Posterior cingulate gyrus (tissue), 11 donors: ENCODE measurements around the gene C8G.

Source experiments
- DNase-seq, 10 donors: peaks; one replicate each; pipeline versions ENCODE4 v3.0.0 to v3.0.0-alpha.2; 2020 to 2021; ENCODE audit warnings: mixed read lengths in 3 of 10
- intact Hi-C: fragments of 100-400 bp; cut with DNase I; formaldehyde crosslinking; loops from one replicate; pipeline ENCODE4 v1.15.1; 2023

Gene C8G

DNA sequence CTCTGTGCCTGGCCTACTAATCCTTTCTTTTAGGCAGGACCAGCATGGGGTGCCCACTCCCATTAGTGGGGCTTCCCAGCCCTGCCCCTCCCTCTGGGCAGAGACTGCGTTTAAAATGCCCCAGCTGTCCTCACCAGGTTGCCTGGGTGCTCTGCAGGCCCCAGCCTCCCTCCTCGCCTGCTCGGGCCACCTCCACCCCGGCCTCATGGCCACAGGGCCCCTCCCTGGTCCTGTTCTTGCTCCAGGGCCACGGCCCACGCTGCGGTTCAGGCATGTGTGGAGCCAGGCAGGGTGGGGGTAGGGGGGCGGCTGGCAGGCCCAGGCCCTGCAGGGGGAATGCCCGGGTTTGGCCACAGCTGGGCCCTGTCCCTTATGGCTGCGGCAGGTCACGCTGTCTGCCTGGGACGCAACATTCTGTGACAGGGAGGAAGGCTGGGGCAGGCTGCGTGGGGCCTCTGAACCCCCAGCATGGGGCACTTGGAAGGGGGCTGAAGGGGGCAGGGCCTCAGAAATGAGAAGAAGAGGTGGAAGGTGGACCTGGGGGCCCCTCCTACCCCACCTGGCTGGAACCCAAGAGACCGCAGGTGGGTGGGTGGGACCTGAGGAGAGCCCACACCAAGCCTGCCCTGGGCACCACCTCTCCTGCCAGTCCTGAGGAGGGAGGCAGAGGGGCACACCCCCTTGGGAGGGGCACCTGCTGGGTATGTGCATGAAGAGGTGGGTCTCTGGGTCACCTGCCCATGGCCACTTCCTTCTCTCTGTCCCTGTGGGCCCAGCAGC is 6.7 kb downstream of the C8G start, which contains the start of gene LCN12:
TSS of gene LCN12 (plus strand) at position 733 of the 780 bp plus-strand sequence. CDS start 55 bp downstream, outside the sequence.
- intact Hi-C loops = no loop called here
- DNase-seq = peak in 2 of 10 donors; percentile 51 to 83

DNA sequence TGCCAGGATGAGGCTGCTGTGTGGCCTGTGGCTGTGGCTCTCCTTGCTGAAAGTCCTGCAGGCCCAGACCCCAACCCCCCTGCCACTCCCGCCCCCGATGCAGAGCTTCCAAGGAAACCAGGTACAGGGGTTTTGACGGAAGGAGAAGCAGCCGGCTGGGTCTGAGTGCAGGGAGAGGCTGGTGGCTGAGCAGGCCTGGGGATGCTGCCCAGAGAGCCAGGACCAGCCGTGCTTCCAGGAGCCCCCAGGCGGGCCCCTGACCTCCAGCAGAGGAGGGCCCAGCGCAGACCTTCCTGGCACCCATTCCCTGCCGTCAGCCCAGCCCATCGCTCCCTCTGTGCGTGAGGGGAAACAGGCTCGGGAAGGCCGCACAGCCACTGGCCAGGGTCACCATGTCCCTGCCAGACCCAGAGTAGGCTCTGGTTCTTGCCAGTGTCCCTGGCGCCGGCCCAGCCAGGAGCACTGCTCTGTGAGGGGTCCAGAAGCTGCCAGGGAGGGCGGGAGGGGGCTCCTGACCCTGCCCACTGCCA is 7.3 kb downstream of the C8G start:
- DNase-seq = peak in 3 of 10 donors; percentile 41 to 75 (median 59)
- intact Hi-C loops = no loop called here

DNA sequence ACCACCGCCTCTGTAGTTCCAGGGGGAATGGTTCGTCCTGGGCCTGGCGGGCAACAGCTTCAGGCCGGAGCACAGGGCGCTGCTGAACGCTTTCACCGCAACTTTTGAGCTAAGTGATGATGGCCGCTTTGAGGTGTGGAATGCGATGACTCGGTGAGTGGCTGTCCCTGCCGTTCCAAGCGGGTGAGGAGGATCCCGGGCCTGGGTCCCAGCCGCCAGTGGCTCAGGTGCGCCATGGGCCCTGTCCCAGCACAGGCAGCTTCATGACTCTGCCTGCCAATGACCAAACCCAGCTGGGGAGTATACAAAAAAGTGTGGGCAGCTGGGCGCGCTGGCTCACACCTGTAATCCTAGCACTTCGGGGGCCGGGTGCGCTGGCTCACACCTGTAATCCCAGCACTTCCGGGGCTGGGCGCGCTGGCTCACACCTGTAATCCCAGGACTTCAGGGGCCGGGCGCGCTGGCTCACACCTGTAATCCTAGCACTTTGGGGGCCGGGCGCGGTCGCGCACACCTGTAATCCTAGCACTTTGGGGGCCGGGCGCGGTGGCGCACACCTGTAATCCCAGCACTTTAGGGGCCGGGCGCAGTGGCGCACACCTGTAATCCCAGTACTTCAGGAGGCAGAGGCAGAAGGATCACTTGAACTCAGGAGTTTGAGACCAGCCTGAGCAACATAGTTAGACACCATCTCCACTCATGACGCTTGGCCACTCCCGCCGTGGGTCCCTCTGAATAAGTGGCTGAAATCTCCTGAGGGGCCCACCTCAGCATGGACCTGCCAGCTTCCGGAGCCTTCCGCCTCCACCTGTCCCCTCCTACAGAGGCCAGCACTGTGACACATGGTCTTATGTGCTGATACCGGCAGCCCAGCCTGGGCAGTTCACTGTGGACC is 8.1 kb downstream of the C8G start:
- DNase-seq = no peak
- intact Hi-C loops = no loop called here

DNA sequence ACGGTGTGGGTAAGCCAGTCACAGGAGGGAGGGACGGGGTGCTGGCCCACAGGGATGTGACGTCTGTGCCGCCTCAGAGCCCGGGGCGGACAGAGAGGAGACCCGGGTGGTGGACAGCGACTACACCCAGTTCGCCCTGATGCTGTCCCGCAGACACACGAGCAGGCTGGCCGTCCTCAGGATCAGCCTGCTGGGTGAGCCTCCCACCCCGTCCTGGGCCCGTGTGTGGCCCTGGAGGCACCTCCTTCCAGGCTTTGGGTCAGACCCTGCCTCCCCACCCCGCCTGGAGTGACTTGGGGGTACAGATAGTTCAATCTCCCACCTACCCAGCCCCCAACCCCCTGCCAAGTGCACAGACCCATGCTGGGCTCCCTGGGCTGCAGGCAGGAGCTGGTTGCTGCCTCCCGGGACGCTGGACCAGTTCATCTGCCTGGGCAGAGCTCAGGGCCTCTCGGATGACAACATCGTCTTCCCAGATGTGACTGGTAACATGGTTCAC is 8.8 kb downstream of the C8G start:
- peak in 1 of 10 donors; percentile 37 for DNase-seq
- intact Hi-C loops = no loop called here

DNA sequence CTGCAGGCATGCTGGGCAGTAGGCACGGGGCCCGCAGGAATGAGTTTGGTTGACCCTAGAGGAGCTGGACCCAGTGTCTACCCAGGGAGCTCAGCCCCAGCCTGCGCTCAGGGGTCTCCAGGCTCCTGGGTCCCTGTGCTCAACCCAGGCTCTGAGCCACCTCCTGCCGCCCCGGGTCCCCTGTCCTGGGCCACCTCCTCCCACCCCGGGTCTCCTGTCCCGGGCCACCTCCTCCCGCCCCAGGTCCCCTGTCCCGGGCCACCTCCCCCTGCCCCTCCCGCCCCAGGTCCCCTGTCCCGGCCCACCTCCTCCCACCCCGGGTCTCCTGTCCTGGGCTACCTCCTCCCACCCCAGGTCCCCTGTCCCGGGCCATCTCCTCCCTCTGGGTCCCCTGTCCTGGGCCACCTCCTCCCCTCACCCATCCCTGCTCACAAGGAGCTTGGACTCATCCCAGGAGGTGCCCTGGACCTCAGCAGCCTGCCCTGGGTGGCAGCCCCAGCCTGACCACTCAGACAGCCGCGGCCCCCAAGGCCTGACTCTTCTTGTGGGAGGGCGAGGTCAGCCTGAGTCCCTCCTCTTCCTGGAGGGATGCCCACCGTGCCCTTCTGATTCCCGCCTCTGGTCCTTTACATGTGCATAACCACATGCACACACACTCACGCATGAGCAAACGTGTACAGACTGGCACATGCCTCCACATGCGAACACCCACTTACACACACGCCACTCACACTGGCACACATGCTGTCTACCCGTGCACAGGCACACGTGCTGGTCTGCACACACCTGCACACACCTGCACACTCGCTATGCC is 9.4 kb downstream of the C8G start:
- no peak for DNase-seq
- intact Hi-C loops = no loop called here

DNA sequence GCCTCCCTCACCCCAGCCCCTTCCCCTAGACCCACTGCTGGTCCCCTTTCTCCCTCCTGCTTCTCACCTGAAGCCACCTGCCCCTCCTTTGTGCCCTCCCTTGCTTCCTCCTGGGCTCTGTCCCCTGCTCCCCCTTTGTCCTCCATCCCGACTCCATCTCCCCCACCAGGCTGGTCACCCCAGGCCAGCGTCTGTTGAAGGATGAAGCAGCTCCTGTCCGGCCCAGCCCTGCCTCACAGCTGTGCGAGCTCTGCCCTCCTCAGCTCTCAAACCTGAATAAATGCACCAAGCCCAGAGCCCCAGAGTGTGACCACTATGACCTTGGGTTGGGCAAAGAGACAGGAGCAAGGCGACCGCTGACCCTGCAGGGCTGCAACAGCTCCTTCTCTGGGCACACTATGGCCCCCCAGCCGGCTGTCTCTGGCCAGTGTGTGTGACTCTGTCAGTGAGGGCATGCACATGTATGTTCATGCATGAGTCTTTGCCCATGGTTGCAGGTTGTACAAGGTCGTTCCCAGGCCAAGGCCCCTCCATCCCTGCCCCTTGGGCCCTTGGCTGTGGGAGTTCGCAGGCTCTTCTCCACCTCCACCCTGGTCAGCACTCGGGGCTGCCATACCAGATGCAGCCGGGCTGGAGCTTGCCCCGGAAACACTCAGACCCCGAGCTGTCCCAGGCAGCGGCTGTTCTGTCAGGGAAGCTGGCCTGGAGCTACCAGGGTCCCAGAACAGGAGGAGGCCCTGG is 10.3 kb downstream of the C8G start:
- intact Hi-C loops = no loop called here
- no peak for DNase-seq

DNA sequence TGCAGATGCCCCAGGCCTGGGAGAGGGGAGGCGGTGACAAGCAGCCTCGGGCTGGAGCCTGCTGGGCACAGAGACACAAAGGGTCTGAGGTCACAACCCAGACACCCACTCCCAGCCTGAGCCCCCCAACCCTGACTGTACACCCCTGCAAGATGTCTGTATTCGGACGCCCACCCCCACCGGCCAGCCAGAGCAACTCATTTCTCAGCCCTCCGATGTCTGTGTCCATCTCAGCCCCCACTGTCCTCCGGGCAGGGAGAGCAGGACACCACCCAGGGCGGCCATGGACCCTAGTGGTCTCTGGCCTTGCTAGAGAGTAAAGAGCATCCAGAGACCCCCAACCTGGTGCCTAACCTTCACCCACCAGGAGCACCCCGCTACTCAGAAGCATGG is 10.9 kb downstream of the C8G start:
- intact Hi-C loops = no loop called here

DNA sequence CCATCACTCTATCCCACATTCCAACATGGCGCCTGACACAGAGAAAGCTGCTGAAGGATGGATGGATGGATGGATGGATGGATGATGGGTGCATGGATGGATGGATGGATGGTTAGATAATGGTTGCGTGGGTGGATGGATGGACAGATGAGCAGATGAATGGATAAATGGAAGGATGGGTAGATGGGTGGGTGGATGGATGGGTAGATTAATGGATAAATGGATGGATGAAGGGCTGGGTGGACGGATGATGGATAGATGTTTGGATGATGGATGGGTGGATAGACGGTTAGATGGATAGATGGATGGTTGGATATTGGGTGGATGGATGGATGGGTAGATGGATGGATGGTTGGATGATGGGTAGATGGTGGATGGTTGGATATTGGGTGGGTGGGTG is 11.6 kb downstream of the C8G start:
- DNase-seq = no peak
- intact Hi-C loops = no loop called here

More for the DNA sequence above, 10.9 kb downstream of the C8G start:
- no peak for DNase-seq

DNA sequence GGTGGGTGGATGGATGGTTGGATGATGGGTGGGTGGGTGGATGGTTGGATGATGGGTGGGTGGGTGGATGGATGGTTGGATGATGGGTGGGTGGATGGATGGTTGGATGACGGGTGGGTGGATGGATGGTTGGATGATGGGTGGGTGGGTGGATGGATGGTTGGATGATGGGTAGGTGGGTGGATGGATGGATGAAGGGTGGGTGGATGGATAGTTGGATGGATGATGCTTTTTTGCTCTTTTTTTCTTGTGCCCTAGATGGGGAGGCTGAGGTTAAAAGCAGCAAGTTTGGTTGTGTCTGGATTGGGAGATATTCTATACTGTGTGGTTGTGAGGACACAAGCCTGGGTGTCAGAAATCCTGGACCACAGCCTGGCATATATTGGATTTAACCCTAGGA is 12.4 kb downstream of the C8G start:
- intact Hi-C loops = no loop called here

DNA sequence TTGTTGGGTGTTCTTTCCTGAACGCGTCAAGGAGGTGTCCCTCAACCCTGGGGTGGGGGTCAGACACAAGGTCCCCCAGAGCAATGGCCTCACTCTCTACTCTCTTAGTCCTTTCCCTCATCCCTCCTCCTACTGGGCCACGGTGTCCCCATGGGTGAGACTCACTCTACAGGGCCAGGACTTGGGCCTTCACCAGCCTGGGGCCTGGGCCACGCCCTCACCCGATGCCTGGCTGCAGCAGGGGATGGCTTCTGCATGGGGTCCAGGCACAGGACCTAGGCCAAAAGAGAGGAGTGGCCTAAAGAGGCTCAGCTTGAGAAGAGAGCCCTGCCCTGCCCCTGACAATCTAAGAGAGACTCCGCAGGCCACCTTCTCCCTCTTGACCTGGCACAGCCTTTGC is 12.9 kb downstream of the C8G start:
- DNase-seq = no peak
- intact Hi-C loops = no loop called here

More for the DNA sequence above, 12.4 kb downstream of the C8G start:
- no peak for DNase-seq

DNA sequence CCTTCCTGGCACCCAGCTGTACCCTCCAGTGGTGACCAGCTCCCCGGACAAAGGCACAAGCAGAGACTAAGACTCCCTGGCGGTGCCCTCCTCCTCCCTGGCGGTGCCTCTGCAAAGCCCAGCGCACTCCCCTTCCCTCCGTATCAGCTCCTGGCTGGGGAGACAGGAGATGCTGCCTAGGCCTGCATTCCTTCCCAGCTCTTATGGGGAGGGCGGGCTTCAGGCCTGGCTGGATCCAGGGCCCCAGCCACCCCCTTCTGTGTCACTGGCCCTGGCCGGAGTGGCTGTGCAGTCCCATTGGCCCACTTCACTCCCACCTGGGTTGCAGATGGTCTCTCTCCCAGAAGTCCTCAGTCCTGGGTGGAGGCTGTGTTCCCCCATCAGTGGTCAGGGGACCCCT is 13.4 kb downstream of the C8G start:
- DNase-seq = no peak
- intact Hi-C loops = no loop called here

DNA sequence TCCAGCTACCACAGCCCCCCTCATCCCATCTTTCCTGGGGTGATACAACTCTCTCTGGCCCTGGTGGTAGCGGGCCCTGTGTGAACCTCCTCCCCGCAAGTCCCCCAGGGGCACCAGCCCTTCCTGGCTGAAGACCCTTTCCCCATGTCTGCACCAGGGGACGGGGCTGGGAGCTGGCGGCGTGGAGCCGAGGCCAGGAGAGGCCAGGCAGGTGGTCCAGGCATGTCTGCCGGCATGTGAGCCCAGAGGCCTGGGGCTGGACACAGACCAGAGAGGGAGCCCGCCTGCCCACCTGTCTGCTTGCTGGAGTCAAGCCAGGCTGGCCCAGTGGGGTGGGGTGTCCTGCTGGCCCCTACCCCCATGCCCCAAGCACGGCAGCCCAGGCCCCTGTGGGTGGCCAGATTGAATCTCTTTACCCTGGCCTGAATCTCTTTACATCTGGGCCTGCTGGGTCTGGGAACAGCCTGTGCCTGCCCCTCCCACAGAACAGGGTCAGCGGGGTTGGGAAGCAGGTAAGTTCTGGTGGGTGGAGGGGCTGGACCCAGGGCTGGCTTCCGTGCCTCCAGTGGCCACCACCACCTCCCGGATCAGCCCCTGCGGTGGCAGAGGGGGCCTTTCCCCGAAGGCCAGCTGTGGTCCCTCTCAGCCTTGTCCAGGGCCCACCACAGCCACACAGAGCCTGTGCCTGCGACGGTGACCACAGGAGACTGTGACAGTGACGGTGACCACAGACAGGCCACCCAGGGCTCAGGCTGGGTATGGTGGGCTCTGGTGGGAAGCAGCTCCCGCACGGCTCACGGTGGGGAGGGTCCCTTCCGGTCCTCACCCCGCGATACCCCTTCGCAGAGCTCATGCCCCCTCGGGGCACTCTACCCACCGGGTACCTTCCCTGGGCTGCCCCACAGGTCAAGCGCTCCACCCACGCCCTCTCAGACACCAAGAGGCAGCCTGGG is 14.1 kb downstream of the C8G start:
- DNase-seq = no peak

DNA sequence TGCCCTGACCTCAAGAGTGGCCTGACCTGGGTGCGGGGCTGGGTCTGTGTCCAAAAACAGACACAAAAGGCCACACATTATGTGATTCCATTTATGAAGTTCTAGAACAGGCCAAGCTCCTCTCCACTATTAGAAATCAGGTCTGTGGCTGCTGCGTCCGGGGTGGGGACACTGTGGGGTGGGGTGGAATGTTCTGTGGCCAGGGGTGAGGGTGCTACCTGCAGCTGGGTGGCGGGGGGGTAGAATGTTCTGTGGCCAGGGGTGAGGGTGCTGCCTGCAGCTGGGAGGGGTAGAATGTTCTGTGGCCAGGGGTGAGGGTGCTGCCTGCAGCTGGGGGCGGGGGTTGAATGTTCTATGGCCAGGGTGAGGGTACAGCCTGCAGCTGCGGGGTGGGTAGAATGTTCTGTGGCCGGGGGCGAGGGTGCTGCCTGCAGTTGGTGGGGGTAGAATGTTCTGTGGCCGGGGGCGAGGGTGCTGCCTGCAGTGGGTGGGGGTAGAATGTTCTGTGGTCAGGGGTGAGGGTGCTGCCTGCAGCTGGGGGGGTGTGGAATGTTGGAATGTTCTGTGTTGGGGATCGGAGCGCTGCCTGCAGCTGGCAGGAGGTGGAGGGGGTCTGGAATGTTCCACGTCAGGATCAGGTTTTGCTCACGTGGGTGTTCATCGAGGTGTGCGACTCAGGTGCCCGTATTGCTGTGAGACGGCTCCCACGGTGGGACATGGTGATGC is 15.3 kb downstream of the C8G start:
- no peak for DNase-seq
- intact Hi-C loops = no loop called here

More for the DNA sequence above, 14.1 kb downstream of the C8G start:
- intact Hi-C loops = no loop called here

DNA sequence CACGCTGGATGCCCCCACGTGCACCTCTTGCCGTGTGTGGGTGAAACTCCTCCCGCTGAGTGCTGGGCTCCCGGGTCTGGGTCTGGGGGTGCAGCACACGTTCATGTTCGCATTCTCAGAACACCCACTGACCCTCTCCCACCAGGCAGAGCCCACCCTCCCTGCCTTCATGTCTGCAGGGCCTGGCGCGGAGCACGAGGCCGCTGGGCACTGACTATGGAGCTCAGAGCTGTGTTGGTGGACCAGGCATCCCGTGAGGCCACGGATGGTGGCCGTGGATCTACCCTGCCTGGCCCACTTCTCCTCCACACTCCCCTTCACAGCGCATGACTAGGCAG is 15.9 kb downstream of the C8G start:
- intact Hi-C loops = no loop called here
- no peak for DNase-seq

DNA sequence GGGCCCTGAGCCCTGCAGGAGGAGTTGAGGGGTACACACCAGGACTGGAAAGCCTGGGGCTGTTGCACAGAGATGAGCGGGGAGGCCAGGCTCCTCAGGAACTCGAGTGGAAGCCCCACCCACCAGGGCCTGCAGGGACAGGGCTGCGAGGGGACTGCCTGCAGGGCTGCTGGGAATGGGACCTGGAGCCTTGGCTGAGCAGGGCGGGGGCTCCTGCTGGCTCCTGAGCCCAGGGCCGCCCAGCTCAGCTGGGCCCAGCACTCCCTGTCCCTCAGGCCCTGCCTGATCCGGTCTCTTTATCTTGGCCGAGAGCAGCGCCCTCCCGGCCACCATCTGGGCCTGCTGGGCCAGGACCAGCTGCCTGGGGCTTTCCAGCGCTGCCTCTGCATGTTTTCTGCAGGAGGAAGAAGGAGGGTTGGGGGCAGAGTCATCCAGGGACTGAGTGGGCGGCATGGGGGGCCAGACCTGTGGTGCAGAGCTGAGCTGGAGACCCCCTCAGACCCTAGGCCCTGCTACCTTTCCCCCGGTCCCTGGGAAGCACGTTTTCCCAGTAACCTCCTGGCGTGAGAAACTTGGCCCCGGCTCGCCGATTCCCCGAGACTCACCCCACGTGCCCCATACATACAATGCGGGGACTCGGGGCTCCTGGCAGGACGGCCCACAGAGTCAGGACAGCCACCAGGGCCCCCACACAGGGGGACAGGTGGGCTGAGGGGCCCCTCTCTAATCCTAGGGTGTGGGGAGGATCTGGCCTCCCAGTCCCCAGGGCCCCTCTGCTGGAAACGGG is 16.4 kb downstream of the C8G start:
- peak in 3 of 10 donors; percentile 46 to 87 (median 50) for DNase-seq
- intact Hi-C loops = no loop called here

DNA sequence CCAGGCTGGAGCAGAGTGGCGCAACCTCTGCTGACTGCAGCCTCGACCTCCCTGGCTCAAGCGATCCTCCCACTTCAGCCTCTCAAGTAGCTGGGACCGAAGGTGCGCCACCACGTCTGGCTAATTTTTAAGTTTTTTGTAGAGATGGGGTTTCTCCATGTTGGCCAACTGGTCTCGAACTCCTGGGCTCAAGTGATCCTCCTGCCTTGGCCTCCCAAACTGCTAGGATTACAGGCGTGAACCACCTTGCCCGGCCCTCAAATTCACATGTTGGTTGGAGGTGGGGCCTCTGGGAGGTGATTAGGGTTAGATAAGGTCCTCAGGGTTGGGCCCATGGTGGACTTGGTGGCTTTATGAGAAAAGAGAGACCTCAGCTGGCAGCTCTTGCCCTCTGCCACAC is 17.1 kb downstream of the C8G start:
- no peak for DNase-seq
- intact Hi-C loops = no loop called here

DNA sequence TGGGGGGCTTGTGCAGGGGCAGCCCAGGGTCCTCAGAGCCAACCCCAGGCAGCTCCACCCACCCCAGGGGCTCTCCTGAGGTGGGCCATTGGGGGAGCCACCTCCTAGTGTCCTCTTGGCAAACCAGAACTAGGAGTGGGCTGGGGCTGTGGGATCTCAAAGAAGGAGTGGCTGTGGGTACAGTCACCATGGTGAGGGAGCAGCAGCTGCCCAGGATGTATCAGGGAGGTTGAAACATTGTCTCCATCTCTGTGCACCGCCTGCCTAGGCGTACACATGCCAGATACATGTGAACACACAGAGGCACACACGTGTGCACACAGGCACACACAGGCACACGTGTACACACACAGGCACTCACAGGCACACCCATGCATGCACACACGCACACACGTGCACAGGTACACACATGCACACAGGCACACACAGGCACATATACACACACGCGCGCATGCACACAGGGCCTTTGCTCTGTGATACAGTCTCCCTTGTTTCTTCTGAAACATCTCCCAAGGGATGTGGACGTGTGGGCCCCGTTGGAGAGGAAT is 17.7 kb downstream of the C8G start:
- no peak for DNase-seq
- intact Hi-C loops = no loop called here
